GM21447 (cell line): ENCODE measurements around the gene ZNF652.
"Not testable (repeated sequence)": the region's sequence is repeated elsewhere in the genome, so short reads cannot be mapped to it uniquely, and the experiment has no call there.

Experiments
- ATAC-seq: cut with Tn5 transposase; IDR thresholded peaks from one replicate; pipeline ENCODE4 v1.9.1; 2021; ENCODE audit not compliant: unreplicated experiment

The ZNF652 gene

DNA sequence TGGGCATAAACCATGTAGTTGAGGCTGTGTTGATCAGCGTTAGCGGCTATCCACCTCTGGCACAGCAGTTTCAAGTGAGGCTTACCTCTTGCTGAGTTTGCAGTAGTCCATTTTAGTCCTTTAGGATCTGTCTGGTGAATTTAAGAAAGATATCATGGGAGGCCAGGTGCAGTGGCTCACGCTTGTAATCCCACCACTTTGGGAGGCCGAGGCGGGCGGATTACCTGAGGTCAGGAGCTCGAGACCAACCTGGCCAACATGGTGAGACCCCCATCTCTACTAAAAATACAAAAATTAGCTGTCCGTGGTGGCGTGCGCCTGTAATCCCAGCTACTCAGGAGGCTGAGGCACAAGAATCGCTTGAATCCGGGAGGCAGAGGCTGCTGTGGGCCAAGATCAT is 86.1 kb downstream of the ZNF652 start:
- ATAC-seq: not testable (repeated sequence)

- no peak for ATAC-seq
Observed at GRCh38 chr17:49269356-49269755, 92.7 kb downstream of the ZNF652 start.

GRCh38 chr17:49267912-49268311 is 94.1 kb downstream of the ZNF652 start:
- no peak for ATAC-seq

DNA sequence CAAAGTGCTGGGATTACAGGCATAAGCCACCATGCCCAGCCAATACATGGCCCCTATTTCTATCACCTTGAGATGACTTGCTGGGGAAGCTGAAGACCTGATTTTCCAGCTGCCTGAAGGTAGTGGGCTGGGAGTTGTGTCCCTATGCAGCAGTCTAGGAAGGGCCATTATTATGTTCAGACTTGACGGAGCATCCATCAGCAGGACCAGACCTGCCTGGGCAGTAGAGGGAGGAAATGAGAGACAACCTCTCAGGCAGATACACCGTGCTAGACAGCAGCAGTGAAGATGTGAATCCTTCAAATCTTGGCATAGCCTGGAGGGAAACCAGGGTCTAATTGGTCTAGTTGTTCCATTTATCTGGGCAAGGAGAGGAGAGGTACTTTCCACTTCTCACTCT is 95.8 kb downstream of the ZNF652 start:
- no peak for ATAC-seq

DNA sequence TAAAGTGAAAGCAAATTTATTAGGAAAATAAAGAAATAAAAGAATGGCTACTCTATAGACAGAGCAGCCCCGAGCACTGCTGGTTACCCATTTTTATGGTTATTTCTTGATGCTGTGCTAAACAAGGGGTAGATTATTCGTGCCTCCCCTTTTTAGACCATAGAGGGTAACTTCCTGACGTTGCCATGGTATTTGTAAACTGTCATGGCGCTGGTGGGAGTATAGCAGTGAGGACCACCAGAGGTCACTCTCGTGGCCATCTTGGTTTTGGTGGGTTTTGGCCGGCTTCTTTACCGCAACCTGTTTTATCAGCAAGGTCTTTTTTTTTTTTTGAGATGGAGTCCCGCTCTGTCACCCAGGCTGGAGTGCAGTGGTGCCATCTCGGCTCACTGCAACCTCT is 100.5 kb downstream of the ZNF652 start:
- not testable (repeated sequence) for ATAC-seq

DNA sequence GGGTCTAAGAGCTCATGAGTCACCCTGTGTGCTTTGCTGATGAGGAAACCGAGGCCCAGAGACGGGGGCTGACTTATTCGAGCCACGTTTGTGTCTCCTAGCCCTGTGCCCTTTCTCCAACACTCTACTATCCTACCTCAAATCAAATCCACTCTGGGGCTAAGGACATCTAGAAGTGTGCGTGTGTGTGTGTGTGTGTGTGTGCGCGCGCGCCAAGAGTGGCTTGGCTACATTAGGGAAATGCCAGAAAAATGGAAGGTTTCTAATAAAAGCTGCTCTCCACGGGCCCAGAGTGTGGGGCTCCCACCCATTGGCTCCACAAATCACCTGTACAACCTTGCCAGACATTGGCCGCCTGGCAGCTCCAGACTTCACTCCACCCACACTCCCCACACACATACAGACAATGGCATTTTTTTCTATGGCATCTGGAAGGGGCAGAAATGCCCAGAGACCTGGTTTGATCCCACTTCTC is 101.2 kb downstream of the ZNF652 start:
- ATAC-seq: no peak

DNA sequence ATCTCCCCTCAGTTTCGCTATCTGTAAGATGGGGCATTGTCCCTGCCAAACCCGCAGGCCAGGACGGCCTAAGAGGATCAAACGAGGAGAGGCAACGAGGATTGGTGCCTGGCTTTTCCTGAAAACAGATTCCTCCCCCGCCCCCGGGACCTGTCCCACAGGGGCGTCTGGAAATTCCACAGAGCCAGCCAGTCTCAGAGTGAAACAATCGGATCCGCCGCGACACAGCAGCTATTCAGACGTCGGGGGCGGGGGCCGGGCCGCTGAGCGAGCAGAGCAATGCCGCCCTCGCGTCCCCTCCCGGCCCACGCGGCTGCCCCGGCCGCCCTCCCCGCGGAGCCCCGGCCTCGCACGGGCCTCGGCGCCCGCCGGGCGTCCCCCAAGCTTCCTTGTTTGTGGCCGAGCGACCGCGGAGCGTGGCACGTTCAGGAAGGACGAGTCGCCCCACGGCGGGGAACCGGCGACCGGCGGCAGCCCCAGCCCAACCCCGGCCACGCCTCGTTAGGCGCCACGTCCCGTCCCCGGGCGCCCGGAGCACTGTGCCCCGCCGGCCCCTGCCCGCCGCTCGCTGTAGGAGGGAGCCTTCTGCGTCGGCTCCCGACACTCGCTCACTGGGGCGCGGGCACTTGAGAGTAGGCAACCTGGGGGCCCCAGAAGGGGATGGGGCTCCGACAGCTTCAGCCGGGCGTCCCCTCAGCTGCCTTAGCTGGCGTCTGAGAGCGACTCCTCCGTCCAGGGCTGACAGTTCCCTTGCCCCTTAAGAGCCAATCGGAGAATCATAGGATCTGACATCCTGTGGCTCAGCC is 101.8 kb downstream of the ZNF652 start:
- ATAC-seq: no peak

DNA sequence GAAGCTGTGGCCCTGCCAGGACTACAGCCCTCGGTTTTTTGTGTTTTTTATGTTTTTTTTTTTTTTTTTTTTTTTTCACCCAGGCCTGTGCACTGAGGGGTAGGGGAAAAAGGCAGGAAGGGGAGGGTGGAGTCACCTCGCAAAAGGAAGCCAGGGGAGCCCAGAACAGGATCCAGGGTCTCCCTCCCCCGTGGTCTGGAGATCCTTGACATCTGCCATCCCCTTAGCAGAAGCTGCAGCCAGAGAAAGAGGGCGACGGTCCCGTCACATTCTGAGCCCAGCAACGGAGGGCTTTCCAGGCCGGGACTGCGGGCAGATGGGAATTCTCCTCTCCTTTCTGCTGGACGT is 102.4 kb downstream of the ZNF652 start:
- ATAC-seq: no peak

DNA sequence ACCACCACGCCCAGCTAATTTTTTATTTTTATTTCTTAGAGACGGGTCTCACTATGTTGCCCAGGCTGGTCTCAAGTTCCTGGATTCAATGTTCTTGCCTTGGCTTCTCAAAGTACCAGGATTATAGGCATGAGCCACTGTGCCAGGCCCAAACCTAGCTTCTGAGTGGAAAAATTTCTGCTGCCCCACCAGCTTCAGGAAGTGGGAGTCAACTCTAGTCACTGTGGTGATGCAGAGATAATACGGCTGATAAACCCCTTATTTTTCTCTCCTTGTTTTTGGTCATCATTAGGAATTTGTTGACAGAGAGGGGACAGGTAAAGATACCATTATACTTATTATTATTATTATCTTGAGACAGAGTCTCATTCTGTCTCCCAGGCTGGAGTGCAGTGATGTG is 103.7 kb downstream of the ZNF652 start:
- no peak for ATAC-seq

GRCh38 chr17:49255125-49255524 is 106.9 kb downstream of the ZNF652 start:
- ATAC-seq: no peak

DNA sequence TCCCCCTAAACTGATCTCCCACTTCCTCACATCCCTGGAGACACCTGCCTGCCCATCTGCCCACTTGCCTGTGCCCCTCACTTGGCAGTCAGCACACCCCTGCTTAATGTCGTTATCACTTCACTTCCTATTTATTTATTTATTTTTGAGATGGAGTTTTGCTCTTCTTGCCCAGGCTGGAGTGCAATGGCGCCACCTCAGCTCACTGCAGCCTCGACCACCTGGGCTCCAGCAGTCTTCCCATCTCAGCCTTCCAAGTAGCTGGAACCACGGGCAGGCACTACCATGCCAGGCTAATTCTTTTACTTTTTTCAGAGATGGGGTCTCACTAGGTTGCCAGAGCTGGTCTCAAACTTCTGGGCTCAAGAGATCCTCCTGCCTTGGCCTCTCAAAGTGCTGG is 108.0 kb downstream of the ZNF652 start:
- ATAC-seq: no peak

DNA sequence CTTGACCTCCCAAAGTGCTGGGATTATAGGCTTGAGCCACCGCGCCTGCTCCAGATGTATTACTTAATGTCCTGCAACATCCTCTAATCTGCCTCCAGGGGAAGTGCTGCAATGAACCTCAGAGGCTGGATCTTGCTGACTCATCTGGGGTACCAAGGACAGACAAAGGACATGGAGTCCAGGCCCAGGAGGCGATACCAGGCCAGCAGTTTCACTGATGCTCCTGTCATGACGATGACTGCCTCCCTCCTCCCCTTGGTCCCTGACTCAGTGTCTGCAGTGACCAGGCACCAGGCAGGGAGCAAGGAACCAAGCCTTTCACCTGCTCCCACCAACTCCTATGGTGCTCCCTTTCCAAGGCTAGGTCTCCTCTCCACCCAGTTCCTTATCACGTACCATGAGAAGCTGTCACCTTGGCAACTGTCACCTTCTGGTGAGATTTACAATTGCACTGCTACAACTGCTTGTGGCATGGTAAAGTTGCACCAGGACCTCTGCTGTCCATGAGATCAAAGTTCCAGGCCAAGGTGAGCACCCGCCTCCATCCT is 109.8 kb downstream of the ZNF652 start:
- ATAC-seq: no peak

DNA sequence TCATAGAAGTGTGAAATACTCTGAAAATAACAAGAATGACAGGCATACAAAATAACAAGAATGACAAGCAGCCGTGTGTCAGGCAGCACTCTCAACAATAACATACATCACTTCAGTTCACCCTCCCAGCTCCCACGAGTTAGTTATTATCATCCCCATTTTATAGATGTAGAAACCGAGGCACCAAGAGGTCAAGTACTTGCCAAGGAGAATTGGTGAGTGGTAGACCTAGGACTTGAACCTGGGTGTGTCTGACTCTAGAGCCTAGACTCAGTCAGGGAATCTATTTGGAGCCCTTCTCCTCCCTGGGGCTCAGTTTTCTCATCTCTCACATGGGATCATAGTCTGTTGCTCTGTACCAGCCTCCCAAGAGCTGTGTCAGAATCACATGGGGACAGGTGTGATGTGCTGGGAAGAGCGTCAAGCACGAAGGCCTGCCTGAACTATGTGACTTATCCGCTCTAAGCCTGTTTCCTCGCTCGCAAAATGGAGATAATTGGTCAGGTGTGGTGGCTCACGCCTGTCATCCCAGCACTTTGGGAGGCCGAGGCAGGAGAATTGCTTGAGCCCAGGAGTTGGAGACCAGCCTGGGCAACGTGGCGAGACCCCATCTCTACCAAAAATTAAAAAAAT is 112.0 kb downstream of the ZNF652 start:
- no peak for ATAC-seq

GRCh38 chr17:49249292-49249794 is 112.7 kb downstream of the ZNF652 start:
- no peak for ATAC-seq

GRCh38 chr17:49247944-49248343 is 114.1 kb downstream of the ZNF652 start:
- ATAC-seq: no peak

DNA sequence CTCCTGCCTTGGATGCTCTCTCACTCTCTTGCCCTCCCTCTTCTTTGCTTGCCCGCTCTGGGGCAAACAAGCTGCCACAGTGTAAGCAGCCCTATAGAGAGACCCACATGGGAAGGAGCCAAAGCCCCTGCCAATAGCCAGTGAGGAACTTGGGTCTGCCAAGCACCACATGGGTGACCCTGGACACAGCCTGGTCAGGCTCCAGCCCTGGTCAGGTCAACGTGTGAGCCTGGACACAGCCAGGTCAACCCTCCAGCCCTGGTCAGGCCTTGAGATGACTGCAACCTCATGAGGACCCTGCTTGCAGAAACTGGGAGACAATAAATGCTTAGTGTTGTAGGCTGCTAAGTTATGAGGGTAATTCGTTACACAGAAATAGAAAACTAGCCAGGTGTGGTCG is 117.2 kb downstream of the ZNF652 start:
- no peak for ATAC-seq
